ENCODE data around the gene MISP. TPM values are rescaled to one million over a fixed set of nuclear protein-coding genes. Genes with fewer than 3 reads are reported as not detected.

MISP gene
- total RNA-seq, 1 experiment from 2014 or later: 5.8 TPM

DNA sequence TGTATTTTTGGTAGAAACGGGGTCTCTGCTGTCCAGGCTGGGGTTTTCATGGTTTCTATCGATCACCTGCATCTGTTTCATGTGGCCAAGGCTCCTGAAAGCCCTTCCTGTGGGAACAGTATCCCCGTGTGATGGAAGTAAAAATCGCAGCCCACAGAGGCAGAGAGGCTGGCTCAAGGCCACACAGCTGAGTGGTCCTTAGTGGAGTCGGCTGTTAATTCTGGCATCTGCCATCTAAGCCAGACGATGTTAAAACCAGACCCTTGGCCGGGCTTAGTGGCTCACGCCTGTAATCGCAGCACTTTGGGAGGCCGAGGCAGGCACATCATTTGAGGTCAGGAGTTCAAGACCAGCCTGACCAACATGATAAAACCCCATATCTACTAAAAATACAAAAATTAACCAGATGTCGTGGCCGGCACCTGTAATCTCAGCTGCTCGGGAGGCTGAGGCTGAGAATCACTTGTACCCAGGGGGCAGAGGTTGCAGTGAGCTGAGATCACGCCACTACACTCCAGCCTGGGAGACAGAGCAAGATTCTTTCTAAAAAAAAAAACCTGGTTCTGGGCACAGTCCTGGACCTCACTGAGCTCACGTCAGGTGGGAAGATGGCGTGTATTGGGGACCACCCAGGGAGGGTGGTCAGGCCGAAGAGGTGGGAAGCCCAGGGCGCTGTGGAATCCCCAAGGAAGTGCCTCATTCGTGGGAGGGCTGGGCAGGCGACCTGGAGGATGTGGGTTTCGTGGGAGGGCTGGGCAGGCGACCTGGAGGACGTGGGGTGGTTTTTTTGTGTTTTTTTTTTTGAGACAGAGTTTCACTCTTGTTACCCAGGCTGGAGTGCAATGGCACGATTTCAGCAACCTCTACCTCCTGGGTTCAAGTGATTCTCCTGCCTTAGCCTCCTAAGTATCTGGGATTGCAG, 18.5 kb upstream of the MISP start:
- H3K27me3 ChIP-seq (ENCODE audit: control insufficient read depth, insufficient read depth, low read length): no peaks in the 10 kb centered on the region
- intact Hi-C loops (cut with micrococcal nuclease; ENCODE audit: unreplicated experiment): loop anchor here (5.0 kb wide), 1 partner anchor 60 kb away; no protein-coding TSS in a partner anchor
- BruUV-seq (replicated peaks): no TSS peak
- ATAC-seq (no peak), DNase-seq (ENCODE audit: low read depth, low spot score) (no peak)
- no peaks in the 10 kb centered on the region for H3K9me3 ChIP-seq (ENCODE audit: control insufficient read depth, insufficient read depth, low read depth, low read length)
- no peak overlapping the region for H3K27ac ChIP-seq (ENCODE audit: low read length)
- H3K4me1 ChIP-seq (ENCODE audit: control insufficient read depth, insufficient read depth, low read length): no peaks in the 10 kb centered on the region; the same call in 1 of the 2 replicates
- in situ Hi-C loops (cut with HindIII; ENCODE audit: low pct_unique_long_range_greater_than_20kb, low sequenced_read_pairs): no loop called here
- H3K36me3 ChIP-seq (ENCODE audit: control insufficient read depth, insufficient read depth, low read length): no peaks in the 10 kb centered on the region
- POLR2A ChIA-PET: no interaction called here
- CTCF ChIA-PET: no interaction called here
- TF ChIP-seq SIN3A (IDR thresholded peaks at IDR 0.05; ENCODE audit: borderline replicate concordance, insufficient read depth, low read depth, low read length) (no peak), CTCF (IDR thresholded peaks at IDR 0.05) (no peak), POLR2AphosphoS5 (IDR thresholded peaks at IDR 0.05; ENCODE audit: low read depth, low read length) (no peak), TCF7L2 (IDR thresholded peaks at IDR 0.05; ENCODE audit: low read depth, low read length) (no peak)
- TF ChIP-seq, protein P1, sequence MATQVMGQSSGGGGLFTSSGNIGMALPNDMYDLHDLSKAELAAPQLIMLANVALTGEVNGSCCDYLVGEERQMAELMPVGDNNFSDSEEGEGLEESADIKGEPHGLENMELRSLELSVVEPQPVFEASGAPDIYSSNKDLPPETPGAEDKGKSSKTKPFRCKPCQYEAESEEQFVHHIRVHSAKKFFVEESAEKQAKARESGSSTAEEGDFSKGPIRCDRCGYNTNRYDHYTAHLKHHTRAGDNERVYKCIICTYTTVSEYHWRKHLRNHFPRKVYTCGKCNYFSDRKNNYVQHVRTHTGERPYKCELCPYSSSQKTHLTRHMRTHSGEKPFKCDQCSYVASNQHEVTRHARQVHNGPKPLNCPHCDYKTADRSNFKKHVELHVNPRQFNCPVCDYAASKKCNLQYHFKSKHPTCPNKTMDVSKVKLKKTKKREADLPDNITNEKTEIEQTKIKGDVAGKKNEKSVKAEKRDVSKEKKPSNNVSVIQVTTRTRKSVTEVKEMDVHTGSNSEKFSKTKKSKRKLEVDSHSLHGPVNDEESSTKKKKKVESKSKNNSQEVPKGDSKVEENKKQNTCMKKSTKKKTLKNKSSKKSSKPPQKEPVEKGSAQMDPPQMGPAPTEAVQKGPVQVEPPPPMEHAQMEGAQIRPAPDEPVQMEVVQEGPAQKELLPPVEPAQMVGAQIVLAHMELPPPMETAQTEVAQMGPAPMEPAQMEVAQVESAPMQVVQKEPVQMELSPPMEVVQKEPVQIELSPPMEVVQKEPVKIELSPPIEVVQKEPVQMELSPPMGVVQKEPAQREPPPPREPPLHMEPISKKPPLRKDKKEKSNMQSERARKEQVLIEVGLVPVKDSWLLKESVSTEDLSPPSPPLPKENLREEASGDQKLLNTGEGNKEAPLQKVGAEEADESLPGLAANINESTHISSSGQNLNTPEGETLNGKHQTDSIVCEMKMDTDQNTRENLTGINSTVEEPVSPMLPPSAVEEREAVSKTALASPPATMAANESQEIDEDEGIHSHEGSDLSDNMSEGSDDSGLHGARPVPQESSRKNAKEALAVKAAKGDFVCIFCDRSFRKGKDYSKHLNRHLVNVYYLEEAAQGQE (IDR thresholded peaks at IDR 0.05; ENCODE audit: insufficient read depth in 1 of 2, low read depth in 2 of 2, low read length in 1 of 2): no peak
- H3K4me3 ChIP-seq (ENCODE audit: low read depth in 2 of 2, low read length in 2 of 2): no peak overlapping the region

DNA sequence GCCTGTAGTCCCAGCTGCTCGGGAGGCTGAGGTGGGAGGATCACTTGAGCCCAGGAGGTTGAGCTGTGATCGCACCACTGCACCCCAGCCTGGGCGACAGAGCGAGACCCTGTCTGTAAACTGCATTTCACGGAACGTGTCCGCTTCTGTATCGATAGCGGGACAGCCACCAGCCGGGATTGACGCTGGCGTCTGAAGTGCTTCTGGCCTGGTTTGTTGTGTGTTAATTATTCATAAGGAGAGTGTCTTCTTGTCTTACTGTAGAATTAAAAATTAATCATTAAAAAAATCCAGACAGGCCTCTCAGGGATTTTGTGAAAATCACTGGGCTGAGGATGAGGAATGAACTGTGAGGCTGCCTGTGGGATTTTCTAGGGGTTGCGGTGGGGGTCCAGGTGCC, 16.2 kb upstream of the MISP start:
- H3K27me3 ChIP-seq (ENCODE audit: control insufficient read depth, insufficient read depth, low read length): no peaks in the 10 kb centered on the region
- no peak overlapping the region for H3K27ac ChIP-seq (ENCODE audit: low read length)
- H3K4me3 ChIP-seq (ENCODE audit: low read depth in 2 of 2, low read length in 2 of 2): no peak overlapping the region
- CTCF ChIA-PET: interaction anchor here (0.5 to 1.0 kb wide), 4 partner anchors 51 to 225 kb away, joined by 3 to 6 read pairs (median 4); no protein-coding TSS in a partner anchor
- DNase-seq (ENCODE audit: low read depth, low spot score) (no peak), ATAC-seq (no peak)
- H3K4me1 ChIP-seq (ENCODE audit: control insufficient read depth, insufficient read depth, low read length): no peaks in the 10 kb centered on the region
- BruUV-seq (replicated peaks): no TSS peak
- no peak for TF ChIP-seq POLR2AphosphoS5 (IDR thresholded peaks at IDR 0.05; ENCODE audit: low read depth, low read length)
- TF ChIP-seq TCF7L2 (IDR thresholded peaks at IDR 0.05; ENCODE audit: low read depth, low read length): no peak
- TF ChIP-seq, protein P1 (IDR thresholded peaks at IDR 0.05; ENCODE audit: insufficient read depth in 1 of 2, low read depth in 2 of 2, low read length in 1 of 2): no peak
- no peak for TF ChIP-seq CTCF (IDR thresholded peaks at IDR 0.05)
- no peak for TF ChIP-seq SIN3A (IDR thresholded peaks at IDR 0.05; ENCODE audit: borderline replicate concordance, insufficient read depth, low read depth, low read length)
- POLR2A ChIA-PET: no interaction called here
- intact Hi-C loops (cut with micrococcal nuclease; ENCODE audit: unreplicated experiment) (loop anchor here (5.0 kb wide), 1 partner anchor 62 kb away; no protein-coding TSS in a partner anchor), in situ Hi-C loops (cut with HindIII; ENCODE audit: low pct_unique_long_range_greater_than_20kb, low sequenced_read_pairs) (no loop called here)
- no peaks in the 10 kb centered on the region for H3K36me3 ChIP-seq (ENCODE audit: control insufficient read depth, insufficient read depth, low read length)
- no peaks in the 10 kb centered on the region for H3K9me3 ChIP-seq (ENCODE audit: control insufficient read depth, insufficient read depth, low read depth, low read length)

Data from Panc1 (cell line).